ENCODE data around the gene FAXDC2. TPM values are rescaled to one million over a fixed set of nuclear protein-coding genes. Genes with fewer than 3 reads are reported as not detected.

FAXDC2 gene
- total and polyA plus RNA-seq, 9 of the 15 experiments (the other 6 are each of a cell fraction or from before 2014, with no cell fraction given) = 2.4 to 30.0 (median 9.9) TPM

DNA sequence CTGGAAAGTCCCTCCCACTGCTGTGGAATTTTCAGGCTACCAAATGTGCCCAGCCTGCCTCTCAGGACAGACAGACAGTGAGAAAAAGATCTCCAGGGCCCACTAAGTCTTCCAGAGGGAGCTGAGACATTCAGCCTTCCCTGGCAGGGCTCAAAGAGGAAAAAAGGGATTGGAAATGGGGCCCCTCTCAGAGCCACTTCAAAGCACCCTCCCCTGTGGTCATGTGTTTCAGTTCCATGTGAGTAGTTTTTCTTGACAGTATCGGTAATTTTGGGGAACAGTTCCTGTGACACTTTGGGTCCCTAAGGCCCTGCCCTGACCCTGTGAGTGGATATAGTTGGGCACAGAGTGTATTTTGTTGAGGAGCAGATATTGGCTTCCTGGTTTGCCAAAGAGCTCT is 70.3 kb downstream of the FAXDC2 start (continued):
- TF ChIP-seq, protein P1, sequence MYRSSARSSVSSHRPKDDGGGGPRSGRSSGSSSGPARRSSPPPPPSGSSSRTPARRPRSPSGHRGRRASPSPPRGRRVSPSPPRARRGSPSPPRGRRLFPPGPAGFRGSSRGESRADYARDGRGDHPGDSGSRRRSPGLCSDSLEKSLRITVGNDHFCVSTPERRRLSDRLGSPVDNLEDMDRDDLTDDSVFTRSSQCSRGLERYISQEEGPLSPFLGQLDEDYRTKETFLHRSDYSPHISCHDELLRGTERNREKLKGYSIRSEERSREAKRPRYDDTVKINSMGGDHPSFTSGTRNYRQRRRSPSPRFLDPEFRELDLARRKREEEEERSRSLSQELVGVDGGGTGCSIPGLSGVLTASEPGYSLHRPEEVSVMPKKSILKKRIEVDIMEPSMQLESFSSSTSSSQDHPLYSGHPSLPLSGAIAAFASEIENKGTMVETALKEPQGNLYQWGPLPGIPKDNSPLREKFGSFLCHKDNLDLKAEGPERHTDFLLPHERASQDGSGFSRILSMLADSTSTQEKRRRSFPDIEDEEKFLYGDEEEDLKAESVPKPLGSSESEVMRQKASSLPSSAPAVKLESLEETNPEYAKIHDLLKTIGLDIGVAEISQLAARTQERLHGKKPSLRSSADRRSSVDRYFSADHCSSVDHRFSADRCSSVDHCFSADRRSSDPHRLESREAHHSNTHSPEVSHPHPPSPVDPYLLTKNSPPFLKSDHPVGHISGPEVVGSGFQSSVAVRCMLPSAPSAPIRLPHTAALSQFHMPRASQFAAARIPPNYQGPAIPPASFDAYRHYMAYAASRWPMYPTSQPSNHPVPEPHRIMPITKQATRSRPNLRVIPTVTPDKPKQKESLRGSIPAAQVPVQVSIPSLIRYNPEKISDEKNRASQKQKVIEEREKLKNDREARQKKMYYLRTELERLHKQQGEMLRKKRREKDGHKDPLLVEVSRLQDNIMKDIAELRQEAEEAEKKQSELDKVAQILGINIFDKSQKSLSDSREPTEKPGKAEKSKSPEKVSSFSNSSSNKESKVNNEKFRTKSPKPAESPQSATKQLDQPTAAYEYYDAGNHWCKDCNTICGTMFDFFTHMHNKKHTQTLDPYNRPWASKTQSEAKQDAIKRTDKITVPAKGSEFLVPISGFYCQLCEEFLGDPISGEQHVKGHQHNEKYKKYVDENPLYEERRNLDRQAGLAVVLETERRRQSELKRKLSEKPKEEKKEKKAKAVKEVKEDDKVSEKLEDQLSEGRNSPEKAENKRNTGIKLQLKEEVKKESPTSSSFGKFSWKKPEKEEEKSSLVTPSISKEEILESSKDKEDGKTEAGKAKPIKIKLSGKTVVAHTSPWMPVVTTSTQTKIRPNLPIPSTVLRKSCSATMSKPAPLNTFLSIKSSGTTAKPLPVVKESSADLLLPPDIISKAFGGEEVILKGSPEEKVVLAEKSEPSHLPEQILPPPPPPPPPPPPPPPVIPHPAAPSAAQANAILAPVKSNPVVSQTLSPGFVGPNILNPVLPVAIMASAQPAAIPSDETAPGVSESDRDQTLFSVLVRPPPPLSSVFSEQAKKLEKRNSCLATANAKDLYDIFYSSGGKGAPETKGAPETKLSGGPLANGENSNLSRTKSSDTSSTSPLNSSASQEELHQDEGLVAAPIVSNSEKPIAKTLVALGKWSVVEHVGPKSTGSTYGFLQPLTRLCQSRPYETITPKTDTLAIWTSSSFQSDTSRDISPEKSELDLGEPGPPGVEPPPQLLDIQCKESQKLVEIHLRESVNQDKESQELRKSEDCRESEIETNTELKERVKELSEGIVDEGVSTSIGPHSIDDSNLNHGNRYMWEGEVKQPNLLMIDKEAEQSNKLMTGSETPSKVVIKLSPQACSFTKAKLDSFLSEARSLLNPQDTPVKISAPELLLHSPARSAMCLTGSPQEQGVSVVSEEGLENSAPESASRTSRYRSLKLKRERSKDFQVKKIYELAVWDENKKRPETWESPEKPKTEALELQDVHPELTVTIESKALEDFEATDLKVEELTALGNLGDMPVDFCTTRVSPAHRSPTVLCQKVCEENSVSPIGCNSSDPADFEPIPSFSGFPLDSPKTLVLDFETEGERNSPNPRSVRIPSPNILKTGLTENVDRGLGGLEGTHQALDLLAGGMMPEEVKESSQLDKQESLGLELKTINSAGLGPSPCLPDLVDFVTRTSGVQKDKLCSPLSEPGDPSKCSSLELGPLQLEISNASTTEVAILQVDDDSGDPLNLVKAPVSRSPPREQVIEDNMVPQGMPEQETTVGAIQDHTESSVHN (IDR thresholded peaks at IDR 0.05; ENCODE audit: borderline replicate concordance in 1 of 2, low read depth in 1 of 2) = no peak
- TF ChIP-seq ZNF212 (CRISPR knock-in tag; IDR thresholded peaks at IDR 0.05) = no peak
- TF ChIP-seq TGIF2 (CRISPR knock-in tag; IDR thresholded peaks at IDR 0.05) = no peak
- TF ChIP-seq NFE2L1 (tag; IDR thresholded peaks at IDR 0.05; ENCODE audit: borderline replicate concordance, low read depth) = no peak

Data from K562 (cell line).